ENCODE data around the gene KRT16. TPM values are rescaled to one million over a fixed set of nuclear protein-coding genes. Genes with fewer than 3 reads are reported as not detected.
"Not testable (repeated sequence)": the region's sequence is repeated elsewhere in the genome, so short reads cannot be mapped to it uniquely, and the experiment has no call there.

The KRT16 gene
- total RNA-seq, 1 donor from 2014 or later: not detected

GRCh38 chr17:41629826-41630670 is 17.5 kb upstream of the KRT16 start:
- intact Hi-C loops (cut with micrococcal nuclease): no loop called here

- intact Hi-C loops (cut with micrococcal nuclease): no loop called here
These were observed 16.7 kb upstream of the KRT16 start for GRCh38 chr17:41629316-41629715.

DNA sequence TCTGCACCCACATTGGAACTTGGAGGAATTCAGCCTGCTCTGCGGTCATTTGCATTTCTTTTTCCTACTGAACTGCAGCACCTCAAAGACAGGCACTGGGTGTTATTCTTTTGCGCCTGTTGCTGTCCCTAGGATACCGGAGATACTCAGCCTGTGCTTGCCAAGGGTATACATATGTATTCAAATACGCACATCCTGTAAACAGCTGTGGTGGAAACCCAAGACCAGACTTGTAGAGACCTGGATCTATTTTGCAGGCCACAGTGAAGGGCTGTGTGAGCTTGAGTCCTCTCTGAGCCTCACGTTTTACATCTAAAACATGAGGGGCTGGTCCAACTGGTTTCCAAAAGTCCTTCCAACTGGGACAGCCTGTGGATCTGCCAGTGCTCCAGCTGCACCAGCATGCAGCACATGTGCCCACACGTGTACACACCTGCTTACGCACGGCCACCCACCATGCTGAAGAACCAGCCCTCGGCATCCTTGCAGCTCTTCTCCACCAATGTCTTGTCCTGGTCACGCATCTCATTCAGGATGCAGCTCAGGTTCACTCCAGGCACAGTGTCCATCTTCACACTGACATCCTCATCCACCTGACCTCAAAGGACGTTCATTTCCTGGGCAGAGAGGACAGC is 16.2 kb upstream of the KRT16 start:
- intact Hi-C loops (cut with micrococcal nuclease): not testable (repeated sequence)

DNA sequence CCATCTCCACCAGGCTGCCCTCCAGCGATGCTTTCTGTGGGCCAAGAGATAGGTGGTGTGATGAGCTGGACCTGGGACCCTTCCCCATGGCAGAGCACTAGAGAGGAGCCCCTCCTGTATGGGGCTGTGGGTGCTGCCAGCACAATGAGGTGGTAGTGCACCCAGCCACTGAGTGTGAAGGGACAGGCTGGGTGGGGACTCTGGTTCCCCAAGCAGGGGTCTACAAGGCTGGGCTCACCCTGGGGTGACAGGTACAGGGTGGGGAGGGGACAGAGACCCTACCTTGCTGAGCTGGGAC is 15.5 kb upstream of the KRT16 start:
- intact Hi-C loops (cut with micrococcal nuclease): not testable (repeated sequence)

- intact Hi-C loops (cut with micrococcal nuclease): no loop called here
These were observed 14.9 kb upstream of the KRT16 start for GRCh38 chr17:41627316-41628072.

GRCh38 chr17:41626914-41627295 is 14.3 kb upstream of the KRT16 start:
- intact Hi-C loops (cut with micrococcal nuclease): not testable (repeated sequence)

- intact Hi-C loops (cut with micrococcal nuclease): not testable (repeated sequence)
These were observed 13.7 kb upstream of the KRT16 start for GRCh38 chr17:41626028-41626913.

GRCh38 chr17:41625602-41626001 is 13.0 kb upstream of the KRT16 start:
- intact Hi-C loops (cut with micrococcal nuclease): no loop called here

GRCh38 chr17:41624208-41625101 is 11.9 kb upstream of the KRT16 start, which contains the start of gene KRT17:
KRT17 (minus strand) TSS chr17:41624575; CDS start chr17:41624509, 66 bp downstream.
- intact Hi-C loops (cut with micrococcal nuclease): no loop called here

DNA sequence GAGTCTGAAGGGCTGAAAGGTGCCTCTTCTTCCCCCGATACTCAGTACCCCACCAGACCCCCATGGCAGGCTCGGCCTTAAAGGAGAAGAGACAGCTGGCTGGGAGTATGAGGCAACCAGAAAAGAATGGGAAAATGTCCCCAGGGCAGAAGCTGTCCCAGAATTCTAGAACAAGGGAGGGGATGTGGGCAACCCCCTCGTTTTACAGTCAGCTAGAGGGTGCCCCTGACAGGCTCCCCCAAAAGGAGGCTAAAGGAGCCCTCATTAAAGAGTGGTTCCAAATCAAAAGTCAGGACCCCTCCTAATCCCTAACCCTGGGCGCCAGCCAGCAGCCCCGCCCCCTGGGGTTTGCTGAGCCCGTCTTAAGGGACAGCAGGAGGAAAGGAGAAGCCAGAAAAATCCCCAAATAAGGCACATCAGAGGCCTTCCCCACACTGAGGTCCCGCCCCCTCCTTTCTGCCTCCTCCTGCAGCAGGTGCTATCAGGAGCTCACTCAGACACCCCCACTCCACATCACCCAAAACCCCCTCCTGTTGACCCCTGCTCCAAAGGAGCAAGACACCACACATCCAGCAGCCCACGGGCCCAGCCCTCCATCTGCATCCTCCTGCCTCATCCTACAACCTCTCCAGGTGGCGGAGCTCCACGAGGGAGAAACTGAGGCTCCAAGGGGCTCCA is 10.8 kb upstream of the KRT16 start:
- intact Hi-C loops (cut with micrococcal nuclease): not testable (repeated sequence)

- intact Hi-C loops (cut with micrococcal nuclease): not testable (repeated sequence)
These were observed 10.0 kb upstream of the KRT16 start for GRCh38 chr17:41622340-41623183.

DNA sequence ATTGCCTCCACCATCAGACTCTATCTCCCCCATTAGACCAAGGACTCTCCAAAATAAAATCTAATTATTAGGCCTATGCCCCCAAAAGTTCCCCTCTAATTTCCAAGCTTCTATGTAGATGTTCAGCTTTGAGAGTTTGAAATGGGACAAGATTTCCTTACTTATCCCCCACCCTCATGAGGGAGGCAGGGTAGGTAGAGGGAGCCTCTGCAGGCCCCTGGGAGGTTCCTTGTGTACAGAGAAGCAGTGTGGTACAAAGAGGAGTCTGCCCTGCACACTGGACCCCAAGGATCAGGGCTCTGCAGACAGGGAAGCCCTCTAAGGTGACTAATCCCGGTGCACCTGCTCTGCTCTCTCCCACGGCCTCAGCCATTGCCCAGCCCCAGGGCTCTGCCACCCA is 9.3 kb upstream of the KRT16 start:
- intact Hi-C loops (cut with micrococcal nuclease): no loop called here

DNA sequence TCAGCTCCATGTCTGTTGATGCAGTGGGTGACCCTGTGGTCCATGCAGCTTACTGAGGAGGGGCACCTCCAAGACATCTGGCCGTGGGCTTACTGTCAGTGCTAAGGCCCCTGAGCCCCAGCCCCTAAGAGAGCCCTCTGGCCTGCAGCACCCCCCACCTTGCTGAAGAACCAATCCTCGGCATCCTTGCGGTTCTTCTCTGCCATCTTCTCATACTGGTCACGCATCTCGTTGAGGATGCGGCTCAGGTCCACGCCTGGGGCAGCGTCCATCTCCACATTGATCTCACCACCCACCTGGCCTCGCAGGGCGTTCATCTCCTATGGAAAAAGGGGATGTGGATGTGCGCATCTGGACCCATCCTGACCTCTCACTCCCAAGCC is 8.9 kb upstream of the KRT16 start:
- intact Hi-C loops (cut with micrococcal nuclease): not testable (repeated sequence)

DNA sequence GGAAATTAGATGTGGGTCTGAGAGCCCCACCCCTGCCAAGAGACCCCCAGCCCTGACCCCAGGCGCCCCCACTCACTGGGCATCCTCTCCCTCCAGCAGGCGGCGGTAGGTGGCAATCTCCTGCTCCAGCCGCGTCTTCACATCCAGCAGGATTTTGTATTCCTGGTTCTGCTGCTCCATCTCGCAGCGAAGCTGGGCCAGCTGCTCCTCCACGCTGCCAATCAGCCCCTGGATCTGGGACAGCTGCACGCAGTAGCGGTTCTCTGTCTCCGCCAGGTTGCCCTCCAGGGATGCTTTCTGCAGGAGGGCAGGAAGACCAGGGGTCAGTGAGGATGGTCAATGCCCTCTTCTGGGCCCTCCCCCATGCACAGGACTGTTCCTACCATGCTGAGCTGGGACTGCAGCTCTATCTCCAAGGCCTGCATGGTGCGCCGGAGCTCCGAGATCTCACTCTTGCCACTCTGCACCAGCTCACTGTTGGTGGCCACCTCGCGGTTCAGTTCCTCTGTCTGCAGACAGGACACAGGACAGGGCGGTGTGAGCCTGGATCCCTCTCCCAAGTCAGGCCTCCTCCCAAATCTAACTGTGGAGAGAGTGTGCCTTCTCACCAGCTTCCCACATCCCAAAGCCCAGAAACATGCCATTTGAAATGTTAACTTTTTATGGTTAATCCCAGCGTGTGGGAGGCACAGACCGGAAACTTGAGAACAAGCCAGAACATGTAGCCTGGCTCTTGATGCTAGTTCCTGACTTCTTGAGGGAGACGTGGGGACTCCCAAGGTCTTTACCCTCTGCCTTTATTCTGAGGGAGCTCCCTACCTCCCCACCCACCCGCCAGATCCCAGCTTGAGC is 8.2 kb upstream of the KRT16 start:
- intact Hi-C loops (cut with micrococcal nuclease): no loop called here

GRCh38 chr17:41619927-41620582 is 7.5 kb upstream of the KRT16 start:
- intact Hi-C loops (cut with micrococcal nuclease): not testable (repeated sequence)

GRCh38 chr17:41619036-41619926 is 6.7 kb upstream of the KRT16 start:
- intact Hi-C loops (cut with micrococcal nuclease): no loop called here

Data from T-helper 2 cell treated with Interferon-gamma antibody and Interleukin-4, amounts not matched to agents 100 ng/mL and 5 ng/mL, for 36 hours (primary cell).